Endodermal cell (in vitro differentiated cells): ENCODE measurements around the gene RPL6. TPM values are rescaled to one million over a fixed set of nuclear protein-coding genes. Genes with fewer than 3 reads are reported as not detected.
"Not testable (repeated sequence)": the region's sequence is repeated elsewhere in the genome, so short reads cannot be mapped to it uniquely, and the experiment has no call there.

Experiments
- DNase-seq: peaks from one replicate; pipeline ENCODE4 v3.0.0-alpha.2; 2017
- H3K27ac ChIP-seq: 2 replicates; pipeline ENCODE4 v1.5.1; 2013; ENCODE audit warnings: mild to moderate bottlenecking, low read depth, low read length, moderate library complexity
- H3K27me3 ChIP-seq: 2 replicates; pipeline ENCODE4 v1.6.1; 2013; ENCODE audit warnings: mild to moderate bottlenecking, low read length, moderate library complexity; ENCODE audit not compliant: insufficient read depth, control insufficient read depth, poor library complexity, severe bottlenecking
- H3K36me3 ChIP-seq: 2 replicates; pipeline ENCODE4 v1.7.0; 2013; ENCODE audit warnings: mild to moderate bottlenecking, low read length, moderate library complexity; ENCODE audit not compliant: control insufficient read depth, insufficient read depth
- H3K4me1 ChIP-seq: one replicate; pipeline ENCODE4 v1.7.0; 2013; ENCODE audit warnings: low read length; ENCODE audit not compliant: control insufficient read depth, insufficient read depth
- H3K4me3 ChIP-seq: 2 replicates; pipeline ENCODE4 v1.5.1; 2013; ENCODE audit warnings: mild to moderate bottlenecking, low read length, moderate library complexity
- H3K9ac ChIP-seq: 2 replicates; pipeline ENCODE4 v1.6.1; 2013; ENCODE audit warnings: mild to moderate bottlenecking, low read length, moderate library complexity; ENCODE audit not compliant: poor library complexity, severe bottlenecking; ENCODE audit errors: extremely low read depth
- H3K9me3 ChIP-seq: 2 replicates; pipeline ENCODE4 v1.6.1; 2013; ENCODE audit warnings: mild to moderate bottlenecking, low read length, moderate library complexity; ENCODE audit not compliant: control insufficient read depth
- H3K27ac Mint-ChIP-seq: 2 replicates; pipeline ENCODE4 v1.8.0; 2020; ENCODE audit warnings: mixed read lengths
- H3K27me3 Mint-ChIP-seq: 2 replicates; pipeline ENCODE4 v1.8.0; 2021; ENCODE audit warnings: mild to moderate bottlenecking, mixed read lengths; ENCODE audit not compliant: insufficient read depth
- H3K36me3 Mint-ChIP-seq: 2 replicates; pipeline ENCODE4 v1.8.0; 2020; ENCODE audit warnings: low read depth, mixed read lengths
- H3K4me1 Mint-ChIP-seq: 2 replicates; pipeline ENCODE4 v1.8.0; 2020; ENCODE audit warnings: mixed read lengths
- H3K4me3 Mint-ChIP-seq: 2 replicates; pipeline ENCODE4 v1.8.0; 2020; ENCODE audit warnings: mild to moderate bottlenecking, moderate library complexity, mixed read lengths
- H3K9me3 Mint-ChIP-seq: 2 replicates; pipeline ENCODE4 v1.8.0; 2020; ENCODE audit warnings: mild to moderate bottlenecking, mixed read lengths
- CTCF ChIP-seq: fragments of 200-600 bp; sonication (generic); conservative IDR thresholded peaks from 2 replicates; pipeline ENCODE4 v1.5.0; 2021; ENCODE audit warnings: antibody characterized with exemption, mild to moderate bottlenecking
- WGBS, 2 experiments: methylation state at CpG; one replicate each; pipeline versions ENCODE4 v1.1.5 to v1.1.7; 2013; ENCODE audit warnings: missing lambda C conversion rate in 2 of 2, mixed read lengths in 1 of 2; ENCODE audit not compliant: insufficient coverage in 1 of 2, insufficient read length in 1 of 2; 5-methylcytosine and 5-hydroxymethylcytosine counted together
- total RNA-seq, 2 donors: library from RNA; stranded (reverse); fragmentation: NEBNext Ultra II Directional in 1 of 2; extraction: Animal tissue kit (Norgen Biotek cat#: 25700) in 1 of 2; gene quantifications; 2 replicates in 1 of 2; 3 replicates in 1 of 2; pipeline ENCODE4 v1.2.1, GENCODE V29; 2021

The RPL6 gene
- total RNA-seq, 2 donors from 2014 or later: 1,610 to 1,647 TPM

- H3K27ac Mint-ChIP-seq: no peak overlapping the region
- H3K4me3 Mint-ChIP-seq: no peak overlapping the region
- no peak overlapping the region for H3K4me3 ChIP-seq
- no peaks in the 10 kb centered on the region for H3K9me3 ChIP-seq
- H3K27me3 ChIP-seq: no peaks in the 10 kb centered on the region
- WGBS, 2 experiments: 93 to 97% methylated on average over 6 to 7 of the region's 7 CpGs
- no peaks in the 10 kb centered on the region for H3K27me3 Mint-ChIP-seq
- no peaks in the 10 kb centered on the region for H3K9me3 Mint-ChIP-seq
- TF ChIP-seq CTCF: no peak
- no peaks in the 10 kb centered on the region for H3K4me1 Mint-ChIP-seq
- DNase-seq: no peak
- H3K4me1 ChIP-seq: no peaks in the 10 kb centered on the region
- H3K27ac ChIP-seq: no peak overlapping the region
- H3K9ac ChIP-seq: no peak overlapping the region
- H3K36me3 ChIP-seq: peaks cover 71% of the 10 kb centered on the region
- H3K36me3 Mint-ChIP-seq: peaks cover 54% of the 10 kb centered on the region
Observed at GRCh38 chr12:112456029-112456428, 46.6 kb upstream of the RPL6 start.

- Mint-ChIP-seq H3K27me3 (no peaks in the 10 kb centered on the region), H3K27ac (no peak overlapping the region), H3K4me1 (no peaks in the 10 kb centered on the region), H3K9me3 (no peaks in the 10 kb centered on the region), H3K36me3 (peaks cover 32% of the 10 kb centered on the region), H3K4me3 (no peak overlapping the region)
- no peaks in the 10 kb centered on the region for H3K9me3 ChIP-seq
- peak; percentile 20 for TF ChIP-seq CTCF
- WGBS, 2 experiments: 91 to 94% methylated on average over 2 to 4 of the region's 4 CpGs
- DNase-seq: no peak
- H3K27me3 ChIP-seq: no peaks in the 10 kb centered on the region
- H3K4me3 ChIP-seq: no peak overlapping the region
- H3K27ac ChIP-seq: no peak overlapping the region
- no peak overlapping the region for H3K9ac ChIP-seq
- H3K36me3 ChIP-seq: peaks cover 70% of the 10 kb centered on the region
- no peaks in the 10 kb centered on the region for H3K4me1 ChIP-seq
Observed at GRCh38 chr12:112450725-112451124, 41.3 kb upstream of the RPL6 start.

GRCh38 chr12:112448165-112448564, 38.8 kb upstream of the RPL6 start:
- not testable (repeated sequence) for H3K9me3 Mint-ChIP-seq, H3K4me3 Mint-ChIP-seq, H3K27me3 ChIP-seq, H3K9ac ChIP-seq, H3K4me3 ChIP-seq, H3K27me3 Mint-ChIP-seq, H3K4me1 ChIP-seq, H3K4me1 Mint-ChIP-seq, H3K27ac ChIP-seq, H3K9me3 ChIP-seq, DNase-seq, H3K27ac Mint-ChIP-seq
- H3K36me3 Mint-ChIP-seq: peaks cover 21% of the 10 kb centered on the region
- peaks cover 50% of the 10 kb centered on the region for H3K36me3 ChIP-seq
- WGBS, 2 experiments: 97% methylated on average over 2 of the region's 2 CpGs; no CpG with 5 or more reads in 1 of the 2 experiments

GRCh38 chr12:112447106-112447505, 37.7 kb upstream of the RPL6 start:
- no peaks in the 10 kb centered on the region for H3K27me3 ChIP-seq
- 83 to 95% methylated on average over 1 to 2 of the region's 3 CpGs for WGBS, 2 experiments
- peaks cover 45% of the 10 kb centered on the region for H3K36me3 ChIP-seq
- no peak overlapping the region for H3K4me3 Mint-ChIP-seq
- TF ChIP-seq CTCF: no peak
- DNase-seq: no peak
- no peak overlapping the region for H3K9ac ChIP-seq
- no peaks in the 10 kb centered on the region for H3K9me3 ChIP-seq
- no peaks in the 10 kb centered on the region for H3K4me1 Mint-ChIP-seq
- peaks cover 21% of the 10 kb centered on the region for H3K36me3 Mint-ChIP-seq
- no peak overlapping the region for H3K27ac ChIP-seq
- H3K4me3 ChIP-seq: no peak overlapping the region
- H3K27ac Mint-ChIP-seq: no peak overlapping the region
- H3K27me3 Mint-ChIP-seq: no peaks in the 10 kb centered on the region
- no peaks in the 10 kb centered on the region for H3K9me3 Mint-ChIP-seq
- no peaks in the 10 kb centered on the region for H3K4me1 ChIP-seq
